H9 (cell line): Measurements from ENCODE around the gene PPFIBP2. TPM values are rescaled to one million over a fixed set of nuclear protein-coding genes. Genes with fewer than 3 reads are reported as not detected.

Experiments
- DNase-seq: peaks from one replicate; pipeline ENCODE4 v3.0.0-alpha.2; 2017
- H2AFZ ChIP-seq: one replicate; pipeline ENCODE4 v1.6.1; 2013; ENCODE audit warnings: mild to moderate bottlenecking, low read length, control low read depth, moderate library complexity
- H2AK5ac ChIP-seq: 2 replicates; pipeline ENCODE4 v1.6.1; 2013; ENCODE audit warnings: low read length, control low read depth, mixed read lengths; ENCODE audit not compliant: insufficient read length
- H2BK120ac ChIP-seq: one replicate; pipeline ENCODE4 v1.6.1; 2013; ENCODE audit warnings: low read depth, mild to moderate bottlenecking, low read length, control low read depth, inconsistent platforms; ENCODE audit not compliant: poor library complexity, severe bottlenecking
- H2BK12ac ChIP-seq: 2 replicates; pipeline ENCODE4 v1.6.1; 2013; ENCODE audit warnings: low read length, control low read depth, mixed read lengths, low read depth; ENCODE audit not compliant: insufficient read length
- H2BK15ac ChIP-seq: 2 replicates; pipeline ENCODE4 v1.6.1; 2013; ENCODE audit warnings: low read depth, low read length, control low read depth
- H2BK20ac ChIP-seq: one replicate; pipeline ENCODE4 v1.6.1; 2013; ENCODE audit warnings: low read depth, mild to moderate bottlenecking, low read length, control low read depth, inconsistent platforms; ENCODE audit not compliant: poor library complexity, severe bottlenecking
- H2BK5ac ChIP-seq: 2 replicates; pipeline ENCODE4 v1.6.1; 2013; ENCODE audit warnings: low read length, control low read depth, mixed read lengths; ENCODE audit not compliant: insufficient read length
- H3K14ac ChIP-seq: 2 replicates; pipeline ENCODE4 v1.6.1; 2013; ENCODE audit warnings: low read length, control low read depth; ENCODE audit not compliant: insufficient read depth
- H3K18ac ChIP-seq: 2 replicates; pipeline ENCODE4 v1.6.1; 2013; ENCODE audit warnings: low read depth, mild to moderate bottlenecking, mixed read lengths, low read length, control low read depth; ENCODE audit not compliant: insufficient read length
- H3K23ac ChIP-seq: 2 replicates; pipeline ENCODE4 v1.6.1; 2013; ENCODE audit warnings: low read length, control low read depth, mixed read lengths, low read depth; ENCODE audit not compliant: insufficient read length
- H3K23me2 ChIP-seq: 2 replicates; pipeline ENCODE4 v1.6.1; 2013; ENCODE audit warnings: low read depth, mild to moderate bottlenecking, mixed read lengths, low read length, control low read depth; ENCODE audit not compliant: insufficient read length, poor library complexity, severe bottlenecking
- H3K27ac ChIP-seq: 2 replicates; pipeline ENCODE4 v1.5.1; 2013; ENCODE audit warnings: low read length, control low read depth, mixed read lengths, low read depth; ENCODE audit not compliant: insufficient read length
- H3K27me3 ChIP-seq: 2 replicates; pipeline ENCODE4 v1.6.1; 2013; ENCODE audit warnings: low read length, control low read depth, inconsistent platforms; ENCODE audit not compliant: insufficient read depth
- H3K4ac ChIP-seq: 2 replicates; pipeline ENCODE4 v1.6.1; 2013; ENCODE audit warnings: low read depth, mild to moderate bottlenecking, control low read depth, inconsistent platforms, low read length, moderate library complexity
- H3K4me1 ChIP-seq: 2 replicates; pipeline ENCODE4 v1.6.1; 2013; ENCODE audit warnings: low read length, control low read depth, inconsistent platforms; ENCODE audit not compliant: insufficient read depth
- H3K4me2 ChIP-seq: 2 replicates; pipeline ENCODE4 v1.6.1; 2013; ENCODE audit warnings: low read length, control low read depth, mixed read lengths; ENCODE audit not compliant: insufficient read length, insufficient read depth
- H3K56ac ChIP-seq: 2 replicates; pipeline ENCODE4 v1.6.1; 2013; ENCODE audit warnings: low read depth, mild to moderate bottlenecking, mixed read lengths, low read length, control low read depth; ENCODE audit not compliant: insufficient read length
- H3K79me1 ChIP-seq: 2 replicates; pipeline ENCODE4 v1.6.1; 2013; ENCODE audit warnings: low read depth, mild to moderate bottlenecking, moderate library complexity, low read length, control low read depth, inconsistent platforms; ENCODE audit not compliant: insufficient read depth, poor library complexity, severe bottlenecking
- H3K79me2 ChIP-seq: 2 replicates; pipeline ENCODE4 v1.6.1; 2013; ENCODE audit warnings: low read length, control low read depth, inconsistent platforms; ENCODE audit not compliant: insufficient read depth
- H3K9ac ChIP-seq: 2 replicates; pipeline ENCODE4 v1.6.1; 2013; ENCODE audit warnings: low read length, control low read depth, mixed read lengths; ENCODE audit not compliant: insufficient read length; ENCODE audit errors: extremely low read depth
- H3K9me3 ChIP-seq: one replicate; pipeline ENCODE4 v1.6.1; 2013; ENCODE audit warnings: low read depth, low read length, inconsistent platforms; ENCODE audit not compliant: control insufficient read depth
- H3T11ph ChIP-seq: one replicate; pipeline ENCODE4 v1.6.1; 2013; ENCODE audit warnings: mild to moderate bottlenecking, low read length, control low read depth, inconsistent platforms
- H4K20me1 ChIP-seq: one replicate; pipeline ENCODE4 v1.6.1; 2013; ENCODE audit not compliant: control insufficient read depth, insufficient read length, insufficient read depth
- H4K5ac ChIP-seq: 2 replicates; pipeline ENCODE4 v1.6.1; 2013; ENCODE audit warnings: low read depth, mild to moderate bottlenecking, mixed read lengths, low read length, control low read depth; ENCODE audit not compliant: insufficient read length
- H4K8ac ChIP-seq: replicated peaks from 2 replicates; pipeline ENCODE4 v1.6.1; 2013; ENCODE audit warnings: low read length, control low read depth, mixed read lengths, low read depth; ENCODE audit not compliant: insufficient read length
- H4K91ac ChIP-seq: 2 replicates; pipeline ENCODE4 v1.6.1; 2013; ENCODE audit warnings: low read depth, mild to moderate bottlenecking, moderate library complexity, mixed read lengths, low read length, control low read depth; ENCODE audit not compliant: insufficient read length
- H3K27ac Mint-ChIP-seq, 3 experiments: 2 replicates in 2 of 3; 3 replicates in 1 of 3; pipeline ENCODE4 v1.8.0; 2020 to 2021; ENCODE audit warnings: mixed read lengths in 3 of 3, mild to moderate bottlenecking in 1 of 3, moderate library complexity in 1 of 3
- H3K27me3 Mint-ChIP-seq: 2 replicates; pipeline ENCODE4 v1.8.0; 2021; ENCODE audit warnings: low read depth, mild to moderate bottlenecking, moderate library complexity, mixed read lengths
- H3K36me3 Mint-ChIP-seq, 3 experiments: 2 replicates in 2 of 3; 3 replicates in 1 of 3; pipeline ENCODE4 v1.8.0; 2020 to 2021; ENCODE audit warnings: low read depth in 3 of 3, mixed read lengths in 3 of 3; ENCODE audit not compliant: insufficient read depth in 1 of 3
- H3K4me1 Mint-ChIP-seq, 2 experiments: 2 replicates each; pipeline ENCODE4 v1.8.0; 2020; ENCODE audit warnings: mixed read lengths in 2 of 2
- H3K4me3 Mint-ChIP-seq, 2 experiments: 2 replicates in 1 of 2; 3 replicates in 1 of 2; pipeline ENCODE4 v1.8.0; 2020 to 2021; ENCODE audit warnings: mild to moderate bottlenecking in 2 of 2, mixed read lengths in 2 of 2, moderate library complexity in 1 of 2
- H3K9me3 Mint-ChIP-seq, 2 experiments: 2 replicates in 1 of 2; 3 replicates in 1 of 2; pipeline ENCODE4 v1.8.0; 2020; ENCODE audit warnings: mild to moderate bottlenecking in 2 of 2, mixed read lengths in 2 of 2, moderate library complexity in 1 of 2
- CTCF ChIP-seq: fragments of 200-600 bp; sonication (generic); conservative IDR thresholded peaks from 3 replicates; pipeline ENCODE4 v1.8.0; 2021; ENCODE audit warnings: antibody characterized with exemption, mild to moderate bottlenecking
- WGBS: extraction: QIAGEN DNeasy Blood & Tissue Kit; methylation state at CpG from one replicate; pipeline ENCODE4 v1.1.7; 2013; ENCODE audit warnings: missing lambda C conversion rate, low lambda C conversion rate, mixed read lengths; ENCODE audit not compliant: insufficient read length; ENCODE audit errors: extremely low coverage; 5-methylcytosine and 5-hydroxymethylcytosine counted together
- total RNA-seq: library from RNA; stranded (reverse); gene quantifications from 2 replicates; pipeline ENCODE4 v1.2.1, GENCODE V29; 2021

PPFIBP2 gene
- total RNA-seq, 1 experiment from 2014 or later, result 8.3 TPM

- Histone ChIP-seq H3K14ac (no peak overlapping the region), H3K18ac (no peak overlapping the region), H2BK12ac (no peak overlapping the region), H3K27me3 (no peaks in the 10 kb centered on the region), H2BK120ac (no peak overlapping the region), H2BK5ac (no peak overlapping the region), H4K20me1 (no peaks in the 10 kb centered on the region), H2AK5ac (no peak overlapping the region), H4K8ac (no peak overlapping the region), H3K79me2 (no peaks in the 10 kb centered on the region), H4K5ac (no peak overlapping the region), H3K27ac (no peak overlapping the region), H3K4me1 (peaks cover 3% of the 10 kb centered on the region; the same call in 1 of the 2 replicates), H3K23me2 (no peaks in the 10 kb centered on the region), H3K9me3 (no peaks in the 10 kb centered on the region), H3K4me2 (no peak overlapping the region), H3K56ac (no peak overlapping the region), H3K23ac (no peak overlapping the region), H3K4ac (no peak overlapping the region), H2AFZ (no peak overlapping the region), H3K79me1 (no peaks in the 10 kb centered on the region), H2BK15ac (no peak overlapping the region), H3T11ph (no peak overlapping the region), H3K9ac (no peak overlapping the region), H4K91ac (no peak overlapping the region), H2BK20ac (no peak overlapping the region)
- peaks cover 23 to 29% of the 10 kb centered on the region in 2 experiments for H3K4me1 Mint-ChIP-seq
- TF ChIP-seq CTCF, result no peak
- WGBS, result no CpG with 5 or more reads among the region's 6 CpGs
- no peaks in the 10 kb centered on the region for H3K9me3 Mint-ChIP-seq
- H3K27ac Mint-ChIP-seq, result no peak overlapping the region
- H3K4me3 Mint-ChIP-seq, result no peak overlapping the region
- no peak for DNase-seq
- H3K36me3 Mint-ChIP-seq, result no peaks in the 10 kb centered on the region
- no peaks in the 10 kb centered on the region for H3K27me3 Mint-ChIP-seq
Observed at GRCh38 chr11:7486781-7487140, 27.0 kb upstream of the PPFIBP2 start.
